HepG2 (cell line): ENCODE measurements around the gene NFAT5. TPM values are rescaled to one million over a fixed set of nuclear protein-coding genes. Genes with fewer than 3 reads are reported as not detected.

Experiments used
- FOXP4 ChIP-seq: sonication (generic); formaldehyde crosslinking; IDR thresholded peaks from 2 replicates; pipeline ENCODE4 v1.4.0; 2020; ENCODE audit warnings: missing genetic modification reagents
- HOMEZ ChIP-seq: IDR thresholded peaks from 2 replicates; pipeline ENCODE4 v1.6.1; 2016; ENCODE audit warnings: low read depth
- IKZF5 ChIP-seq: IDR thresholded peaks from 2 replicates; pipeline ENCODE4 v1.6.1; 2018; ENCODE audit warnings: missing genetic modification reagents, mild to moderate bottlenecking, missing compliant biosample characterization
- KAT2B ChIP-seq: fragments of 150-350 bp; IDR thresholded peaks from 2 replicates; pipeline ENCODE4 v1.6.1; 2014; ENCODE audit warnings: low read depth, low read length, borderline replicate concordance
- MBD4 ChIP-seq: IDR thresholded peaks from 2 replicates; pipeline ENCODE4 v1.6.1; 2012; ENCODE audit warnings: low read length, inconsistent platforms, borderline replicate concordance
- MTF1 ChIP-seq: sonication (generic); formaldehyde crosslinking; IDR thresholded peaks from 2 replicates; pipeline ENCODE4 v1.5.0; 2020; ENCODE audit warnings: missing genetic modification reagents
- POLR2AphosphoS2 ChIP-seq: IDR thresholded peaks from 2 replicates; pipeline ENCODE4 v1.6.1; 2011; ENCODE audit warnings: low read depth, low read length, improper control_type of control experiment
- TIGD3 ChIP-seq: sonication (generic); formaldehyde crosslinking; IDR thresholded peaks from 2 replicates; pipeline ENCODE4 v1.5.1; 2020; ENCODE audit warnings: mild to moderate bottlenecking, missing genetic modification reagents, borderline replicate concordance
- TRIM24 ChIP-seq: sonication (generic); formaldehyde crosslinking; IDR thresholded peaks from 2 replicates; pipeline ENCODE4 v1.8.0; 2022; ENCODE audit warnings: mild to moderate bottlenecking, missing genetic modification reagents
- ZKSCAN1 ChIP-seq: fragments of 150-350 bp; IDR thresholded peaks from 2 replicates; pipeline ENCODE4 v1.6.1; 2014; ENCODE audit warnings: low read length
- ZNF142 ChIP-seq: sonication (generic); formaldehyde crosslinking; IDR thresholded peaks from 2 replicates; pipeline ENCODE4 v1.4.0; 2020; ENCODE audit warnings: missing genetic modification reagents
- ZNF275 ChIP-seq: sonication (generic); formaldehyde crosslinking; IDR thresholded peaks from 2 replicates; pipeline ENCODE4 v1.8.0; 2022; ENCODE audit warnings: missing genetic modification reagents, mild to moderate bottlenecking, inconsistent platforms, borderline replicate concordance
- ZNF331 ChIP-seq: sonication (generic); formaldehyde crosslinking; IDR thresholded peaks from 2 replicates; pipeline ENCODE4 v1.4.0; 2020; ENCODE audit warnings: missing genetic modification reagents
- ZNF597 ChIP-seq: sonication (generic); formaldehyde crosslinking; IDR thresholded peaks from 2 replicates; pipeline ENCODE4 v1.5.0; 2020; ENCODE audit warnings: missing genetic modification reagents
- ZNF652 ChIP-seq: IDR thresholded peaks from 2 replicates; pipeline ENCODE4 v1.6.1; 2016; ENCODE audit warnings: low read depth, borderline replicate concordance
- polyA plus RNA-seq, 8 experiments: library from polyadenylated mRNA; depleted of rRNA in 3 of 8; stranded (reverse) in 7 of 8; unstranded in 1 of 8; fragments of >200 nt; fragmentation: Illumina TruSeq in 4 of 8; extraction: Trizol in 4 of 8; gene quantifications; 2 replicates each; pipeline versions ENCODE4 v1.2.1 to v1.2.3, GENCODE V29; 2011 to 2016; ENCODE audit warnings: low read depth in 4 of 8, missing spikeins in 1 of 8, mixed read lengths in 1 of 8; ENCODE audit not compliant: insufficient read depth in 1 of 8
- total RNA-seq, 5 experiments: library from RNA; depleted of rRNA; stranded (reverse); fragments of >200 nt; fragmentation: Illumina TruSeq; extraction: Trizol; gene quantifications; 2 replicates each; pipeline ENCODE4 v1.2.3, GENCODE V29; 2016; ENCODE audit warnings: low read depth in 1 of 5

NFAT5 gene
- total and polyA plus RNA-seq, 2 of the 13 experiments (the other 11 are each of a cell fraction or from before 2014, with no cell fraction given) = 20.5 to 54.3 TPM

GRCh38 chr16:69559164-69559563, 6.6 kb upstream of the NFAT5 start (continued):
- no peak for TF ChIP-seq ZNF142 (CRISPR knock-in tag)
- TF ChIP-seq KAT2B = no peak
- no peak for TF ChIP-seq ZNF275
- no peak for TF ChIP-seq ZNF331
- no peak for TF ChIP-seq MBD4
- TF ChIP-seq MTF1 (CRISPR knock-in tag) = no peak
- no peak for TF ChIP-seq TRIM24 (CRISPR knock-in tag)
- TF ChIP-seq TIGD3 (CRISPR knock-in tag) = no peak
- no peak for TF ChIP-seq FOXP4 (CRISPR knock-in tag)
- TF ChIP-seq ZNF652 (CRISPR knock-in tag) = no peak
- no peak for TF ChIP-seq ZKSCAN1
- no peak for TF ChIP-seq IKZF5 (CRISPR knock-in tag)
- TF ChIP-seq POLR2AphosphoS2 = no peak
- peak; percentile 44; the same call in 1 of the 2 replicates for TF ChIP-seq HOMEZ (CRISPR knock-in tag)
- no peak for TF ChIP-seq ZNF597
